ENCODE measurements around the gene DPEP2. TPM values are rescaled to one million over a fixed set of nuclear protein-coding genes. Genes with fewer than 3 reads are reported as not detected.

Gene DPEP2
- total RNA-seq, 1 experiment from 2014 or later, result not detected

DNA sequence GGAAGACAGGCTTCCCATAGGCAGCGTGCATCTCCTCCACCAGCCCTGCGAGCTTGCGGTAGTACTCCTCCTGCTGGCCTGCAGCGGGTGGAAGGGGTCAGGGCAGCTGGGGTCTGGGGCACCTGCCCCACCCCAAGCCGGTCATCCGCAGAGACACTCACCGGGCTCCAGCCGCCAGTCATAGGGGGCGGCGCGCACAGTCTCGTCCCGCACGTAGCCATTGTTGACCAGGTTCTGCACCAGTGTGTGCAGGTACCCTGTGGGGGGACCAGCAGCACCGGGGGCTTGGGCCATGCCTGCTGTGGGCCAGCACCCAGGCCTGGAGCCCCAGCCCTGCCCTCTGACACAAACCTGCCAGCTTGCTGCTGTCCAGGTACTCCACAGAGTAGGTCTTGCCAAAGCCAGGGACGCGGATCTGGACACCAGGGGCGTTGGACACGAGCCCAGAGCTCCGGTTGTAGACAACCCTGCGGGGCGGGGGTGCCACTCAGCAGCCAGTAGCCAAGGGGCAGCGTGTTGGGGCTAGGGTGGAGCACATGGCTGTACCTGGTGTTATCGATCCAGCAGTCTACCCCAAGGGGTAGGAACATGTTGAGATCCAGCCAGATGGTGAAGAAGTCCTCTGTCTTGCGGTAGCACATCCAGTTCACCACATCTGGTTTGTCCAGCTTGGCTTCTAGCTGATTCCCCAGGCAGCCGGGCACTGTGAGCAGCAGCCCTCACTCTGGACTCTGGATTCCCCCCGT, 56.6 kb downstream of the DPEP2 start:
- no peaks in the 10 kb centered on the region; the same call in 1 of the 2 replicates for H3K79me2 ChIP-seq (ENCODE audit: insufficient read depth, low read length)
- ChIA-PET POLR2A (no interaction called here), CTCF (interaction anchor here (1.0 to 1.7 kb wide), 5 partner anchors 24 to 321 kb away, joined by 3 to 8 read pairs (median 4); no protein-coding TSS in a partner anchor), RAD21 (ENCODE audit: low non-redundant PET in 1 of 2, low total read pairs in 2 of 2, uncharacterized antibody in 2 of 2, unreplicated experiment in 2 of 2) (interaction anchor here in 1 of 2 experiments (0.6 kb wide), 1 partner anchor 809 kb away, joined by 3 read pairs; no protein-coding TSS in a partner anchor)
- DNase-seq (ENCODE audit: low read depth, low spot score), result no peak
- H3K27me3 ChIP-seq (ENCODE audit: insufficient read depth, low read length), result no peaks in the 10 kb centered on the region
- H4K20me1 ChIP-seq (ENCODE audit: insufficient read depth), result no peaks in the 10 kb centered on the region
- peaks cover 0 to 16% of the 10 kb centered on the region in 2 experiments; a peak in 2 of 4 replicates for H3K4me1 ChIP-seq (ENCODE audit: control insufficient read depth in 1 of 2, insufficient read depth in 2 of 2, low read length in 2 of 2)
- TF ChIP-seq POLR2AphosphoS5 (IDR thresholded peaks at IDR 0.05; ENCODE audit: low read depth, low read length) (peak; percentile 8; the same call in 1 of the 2 replicates), ZFX (IDR thresholded peaks at IDR 0.05) (no peak)
- no peak overlapping the region for H3K4me3 ChIP-seq (replicated peaks in 1 of 2; ENCODE audit: low read depth in 1 of 2, low read length in 2 of 2)
- peak overlapping the region; percentile 25; the same call in 1 of the 2 replicates for H3K27ac ChIP-seq (ENCODE audit: low read depth, low read length)
- intact Hi-C loops (cut with micrococcal nuclease), result no loop called here
- no peak overlapping the region for H3K4me2 ChIP-seq (ENCODE audit: low read length)
- no peaks in the 10 kb centered on the region for H3K9me3 ChIP-seq (ENCODE audit: control insufficient read depth in 1 of 2, insufficient read depth in 1 of 2, low read depth in 1 of 2, low read length in 2 of 2)
- no peak overlapping the region for H3K9ac ChIP-seq (ENCODE audit: low read length)
- H3K9me2 ChIP-seq (ENCODE audit: insufficient read depth), result no peaks in the 10 kb centered on the region
- peak; percentile 24 for ATAC-seq
- H2AFZ ChIP-seq (ENCODE audit: low read depth, low read length, poor library complexity, severe bottlenecking), result no peak overlapping the region
- no TSS peak for BruUV-seq (replicated peaks)
- H3K36me3 ChIP-seq (ENCODE audit: control insufficient read depth in 1 of 2, insufficient read depth in 2 of 2, low read length in 2 of 2), result peaks cover 0 to 15% of the 10 kb centered on the region in 2 experiments; a peak in 2 of 4 replicates

DNA sequence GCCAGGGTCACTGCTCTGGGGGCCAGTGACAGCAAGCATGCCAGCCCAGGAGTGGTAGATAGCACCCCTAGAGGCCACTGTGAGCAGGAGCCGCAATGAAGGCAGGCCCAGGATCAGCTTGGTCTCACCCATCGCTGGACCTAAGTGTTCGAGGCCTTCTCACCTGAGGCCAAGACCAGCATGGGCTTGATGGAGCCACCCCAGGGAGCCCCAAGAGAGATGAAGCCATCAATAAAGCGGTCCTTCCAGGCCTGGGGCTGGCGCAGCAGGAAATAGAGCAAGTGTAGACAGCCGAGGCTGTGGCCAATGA, 57.1 kb downstream of the DPEP2 start:
- intact Hi-C loops (cut with micrococcal nuclease), result no loop called here
- CTCF ChIA-PET, result interaction anchor here (1.0 to 1.7 kb wide), 5 partner anchors 25 to 322 kb away, joined by 3 to 8 read pairs (median 4); no protein-coding TSS in a partner anchor
- peaks cover 0 to 10% of the 10 kb centered on the region in 2 experiments; a peak in 2 of 4 replicates for H3K36me3 ChIP-seq (ENCODE audit: control insufficient read depth in 1 of 2, insufficient read depth in 2 of 2, low read length in 2 of 2)

More for the DNA sequence above, 57.1 kb downstream of the DPEP2 start:
- POLR2A ChIA-PET, result no interaction called here
- H4K20me1 ChIP-seq (ENCODE audit: insufficient read depth), result no peaks in the 10 kb centered on the region
- H3K4me3 ChIP-seq (replicated peaks in 1 of 2; ENCODE audit: low read depth in 1 of 2, low read length in 2 of 2), result no peak overlapping the region
- H3K4me1 ChIP-seq (ENCODE audit: control insufficient read depth in 1 of 2, insufficient read depth in 2 of 2, low read length in 2 of 2), result peaks cover under 1 to 20% of the 10 kb centered on the region in 2 experiments; a peak in 3 of 4 replicates
- H3K27me3 ChIP-seq (ENCODE audit: insufficient read depth, low read length), result no peaks in the 10 kb centered on the region
- BruUV-seq (replicated peaks), result no TSS peak
- ATAC-seq, result peak; percentile 85
- H3K79me2 ChIP-seq (ENCODE audit: insufficient read depth, low read length), result peaks cover 4% of the 10 kb centered on the region; the same call in 1 of the 2 replicates
- H3K9me2 ChIP-seq (ENCODE audit: insufficient read depth), result no peaks in the 10 kb centered on the region
- H3K9ac ChIP-seq (ENCODE audit: low read length), result no peak overlapping the region
- no peaks in the 10 kb centered on the region for H3K9me3 ChIP-seq (ENCODE audit: control insufficient read depth in 1 of 2, insufficient read depth in 1 of 2, low read depth in 1 of 2, low read length in 2 of 2)
- peak overlapping the region; percentile 15; the same call in 1 of the 2 replicates for H3K27ac ChIP-seq (ENCODE audit: low read depth, low read length)
- DNase-seq (ENCODE audit: low read depth, low spot score), result no peak
- TF ChIP-seq, protein P1, sequence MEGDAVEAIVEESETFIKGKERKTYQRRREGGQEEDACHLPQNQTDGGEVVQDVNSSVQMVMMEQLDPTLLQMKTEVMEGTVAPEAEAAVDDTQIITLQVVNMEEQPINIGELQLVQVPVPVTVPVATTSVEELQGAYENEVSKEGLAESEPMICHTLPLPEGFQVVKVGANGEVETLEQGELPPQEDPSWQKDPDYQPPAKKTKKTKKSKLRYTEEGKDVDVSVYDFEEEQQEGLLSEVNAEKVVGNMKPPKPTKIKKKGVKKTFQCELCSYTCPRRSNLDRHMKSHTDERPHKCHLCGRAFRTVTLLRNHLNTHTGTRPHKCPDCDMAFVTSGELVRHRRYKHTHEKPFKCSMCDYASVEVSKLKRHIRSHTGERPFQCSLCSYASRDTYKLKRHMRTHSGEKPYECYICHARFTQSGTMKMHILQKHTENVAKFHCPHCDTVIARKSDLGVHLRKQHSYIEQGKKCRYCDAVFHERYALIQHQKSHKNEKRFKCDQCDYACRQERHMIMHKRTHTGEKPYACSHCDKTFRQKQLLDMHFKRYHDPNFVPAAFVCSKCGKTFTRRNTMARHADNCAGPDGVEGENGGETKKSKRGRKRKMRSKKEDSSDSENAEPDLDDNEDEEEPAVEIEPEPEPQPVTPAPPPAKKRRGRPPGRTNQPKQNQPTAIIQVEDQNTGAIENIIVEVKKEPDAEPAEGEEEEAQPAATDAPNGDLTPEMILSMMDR (IDR thresholded peaks at IDR 0.05 in 2 of 3, conservative IDR thresholded peaks at IDR 0.05 in 1 of 3; ENCODE audit: borderline replicate concordance in 1 of 3, insufficient read depth in 1 of 3, low read depth in 2 of 3, low read length in 2 of 3), result peak in 2 of 3 experiments; percentile 86 to 88; a peak in 5 of 6 replicates
- TF ChIP-seq, protein P2, sequence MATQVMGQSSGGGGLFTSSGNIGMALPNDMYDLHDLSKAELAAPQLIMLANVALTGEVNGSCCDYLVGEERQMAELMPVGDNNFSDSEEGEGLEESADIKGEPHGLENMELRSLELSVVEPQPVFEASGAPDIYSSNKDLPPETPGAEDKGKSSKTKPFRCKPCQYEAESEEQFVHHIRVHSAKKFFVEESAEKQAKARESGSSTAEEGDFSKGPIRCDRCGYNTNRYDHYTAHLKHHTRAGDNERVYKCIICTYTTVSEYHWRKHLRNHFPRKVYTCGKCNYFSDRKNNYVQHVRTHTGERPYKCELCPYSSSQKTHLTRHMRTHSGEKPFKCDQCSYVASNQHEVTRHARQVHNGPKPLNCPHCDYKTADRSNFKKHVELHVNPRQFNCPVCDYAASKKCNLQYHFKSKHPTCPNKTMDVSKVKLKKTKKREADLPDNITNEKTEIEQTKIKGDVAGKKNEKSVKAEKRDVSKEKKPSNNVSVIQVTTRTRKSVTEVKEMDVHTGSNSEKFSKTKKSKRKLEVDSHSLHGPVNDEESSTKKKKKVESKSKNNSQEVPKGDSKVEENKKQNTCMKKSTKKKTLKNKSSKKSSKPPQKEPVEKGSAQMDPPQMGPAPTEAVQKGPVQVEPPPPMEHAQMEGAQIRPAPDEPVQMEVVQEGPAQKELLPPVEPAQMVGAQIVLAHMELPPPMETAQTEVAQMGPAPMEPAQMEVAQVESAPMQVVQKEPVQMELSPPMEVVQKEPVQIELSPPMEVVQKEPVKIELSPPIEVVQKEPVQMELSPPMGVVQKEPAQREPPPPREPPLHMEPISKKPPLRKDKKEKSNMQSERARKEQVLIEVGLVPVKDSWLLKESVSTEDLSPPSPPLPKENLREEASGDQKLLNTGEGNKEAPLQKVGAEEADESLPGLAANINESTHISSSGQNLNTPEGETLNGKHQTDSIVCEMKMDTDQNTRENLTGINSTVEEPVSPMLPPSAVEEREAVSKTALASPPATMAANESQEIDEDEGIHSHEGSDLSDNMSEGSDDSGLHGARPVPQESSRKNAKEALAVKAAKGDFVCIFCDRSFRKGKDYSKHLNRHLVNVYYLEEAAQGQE (IDR thresholded peaks at IDR 0.05; ENCODE audit: low read depth), result no peak
- no peak for TF ChIP-seq JUND (IDR thresholded peaks at IDR 0.05)
- TF ChIP-seq RAD21 (IDR thresholded peaks at IDR 0.05; ENCODE audit: low read depth), result peak; percentile 52
- TF ChIP-seq, protein P3, sequence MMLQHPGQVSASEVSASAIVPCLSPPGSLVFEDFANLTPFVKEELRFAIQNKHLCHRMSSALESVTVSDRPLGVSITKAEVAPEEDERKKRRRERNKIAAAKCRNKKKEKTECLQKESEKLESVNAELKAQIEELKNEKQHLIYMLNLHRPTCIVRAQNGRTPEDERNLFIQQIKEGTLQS (IDR thresholded peaks at IDR 0.05), result no peak
- H3K4me2 ChIP-seq (ENCODE audit: low read length), result no peak overlapping the region
- RAD21 ChIA-PET (ENCODE audit: low non-redundant PET in 1 of 2, low total read pairs in 2 of 2, uncharacterized antibody in 2 of 2, unreplicated experiment in 2 of 2), result interaction anchor here in 1 of 2 experiments (0.6 kb wide), 1 partner anchor 810 kb away, joined by 3 read pairs; no protein-coding TSS in a partner anchor
- H2AFZ ChIP-seq (ENCODE audit: low read depth, low read length, poor library complexity, severe bottlenecking), result no peak overlapping the region
